ENCODE results near the gene ATF3. TPM values are rescaled to one million over a fixed set of nuclear protein-coding genes. Genes with fewer than 3 reads are reported as not detected.

Gene ATF3
- total RNA-seq, 2 donors from 2014 or later: 10.7 to 160 TPM

DNA sequence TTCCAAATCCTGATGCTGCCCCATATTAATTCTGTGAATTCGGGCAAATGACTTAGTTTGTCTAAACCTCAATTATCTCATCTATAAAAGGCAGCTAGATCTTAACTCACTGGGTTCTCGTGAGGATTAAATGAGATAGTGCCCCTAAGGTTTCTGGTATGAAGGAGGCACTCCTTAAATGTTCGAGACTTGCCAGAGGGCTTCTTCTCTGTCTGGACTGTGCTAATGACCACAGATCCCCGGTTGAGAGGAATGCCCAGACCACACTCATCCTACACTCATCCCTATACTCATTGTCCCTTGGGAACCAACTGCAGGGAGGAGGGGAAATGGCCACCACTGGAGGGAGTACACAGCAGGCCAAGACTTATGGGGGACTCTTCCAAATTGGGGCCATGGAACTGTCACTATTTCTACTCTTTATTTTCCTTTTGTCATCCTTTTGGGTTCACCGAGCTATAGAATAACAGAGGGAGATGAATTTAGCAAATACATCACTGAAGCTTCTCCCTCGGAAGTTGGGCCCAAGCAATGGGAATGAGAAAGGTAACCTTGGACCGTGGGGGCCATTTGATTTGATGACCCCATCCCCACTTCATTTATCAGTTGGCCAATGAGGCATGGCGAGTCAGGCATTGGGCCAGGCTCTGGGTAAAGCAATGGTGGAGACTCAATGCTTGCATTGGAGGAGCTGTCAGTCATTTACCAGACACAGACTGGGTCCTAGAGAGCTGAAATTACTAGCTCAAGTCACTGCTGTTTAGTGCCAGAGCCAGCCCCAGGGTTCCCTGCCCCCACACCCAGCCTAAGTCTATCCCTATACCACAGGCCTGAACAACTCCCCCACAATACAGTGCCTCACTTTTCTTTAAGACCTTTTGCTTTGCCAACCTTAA, 5.1 kb downstream of the ATF3 start:
- ATAC-seq (ENCODE audit: insufficient number of reproducible peaks, low FRiP score, low read depth) (no peak), DNase-seq (ENCODE audit: low spot score) (no peak)
- Histone ChIP-seq H3K4me3 (no peak overlapping the region), H3K27ac (no peak overlapping the region), H3K27me3 (replicated peaks; ENCODE audit: insufficient read depth) (no peaks in the 10 kb centered on the region), H3K36me3 (peaks cover 25% of the 10 kb centered on the region), H3K4me1 (ENCODE audit: control insufficient read depth in 1 of 2, low read depth in 2 of 2) (peaks cover 9 to 47% of the 10 kb centered on the region in 2 donors), H3K9me3 (no peaks in the 10 kb centered on the region)
- TF ChIP-seq, protein P1, sequence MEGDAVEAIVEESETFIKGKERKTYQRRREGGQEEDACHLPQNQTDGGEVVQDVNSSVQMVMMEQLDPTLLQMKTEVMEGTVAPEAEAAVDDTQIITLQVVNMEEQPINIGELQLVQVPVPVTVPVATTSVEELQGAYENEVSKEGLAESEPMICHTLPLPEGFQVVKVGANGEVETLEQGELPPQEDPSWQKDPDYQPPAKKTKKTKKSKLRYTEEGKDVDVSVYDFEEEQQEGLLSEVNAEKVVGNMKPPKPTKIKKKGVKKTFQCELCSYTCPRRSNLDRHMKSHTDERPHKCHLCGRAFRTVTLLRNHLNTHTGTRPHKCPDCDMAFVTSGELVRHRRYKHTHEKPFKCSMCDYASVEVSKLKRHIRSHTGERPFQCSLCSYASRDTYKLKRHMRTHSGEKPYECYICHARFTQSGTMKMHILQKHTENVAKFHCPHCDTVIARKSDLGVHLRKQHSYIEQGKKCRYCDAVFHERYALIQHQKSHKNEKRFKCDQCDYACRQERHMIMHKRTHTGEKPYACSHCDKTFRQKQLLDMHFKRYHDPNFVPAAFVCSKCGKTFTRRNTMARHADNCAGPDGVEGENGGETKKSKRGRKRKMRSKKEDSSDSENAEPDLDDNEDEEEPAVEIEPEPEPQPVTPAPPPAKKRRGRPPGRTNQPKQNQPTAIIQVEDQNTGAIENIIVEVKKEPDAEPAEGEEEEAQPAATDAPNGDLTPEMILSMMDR (IDR thresholded peaks at IDR 0.05): no peak

DNA sequence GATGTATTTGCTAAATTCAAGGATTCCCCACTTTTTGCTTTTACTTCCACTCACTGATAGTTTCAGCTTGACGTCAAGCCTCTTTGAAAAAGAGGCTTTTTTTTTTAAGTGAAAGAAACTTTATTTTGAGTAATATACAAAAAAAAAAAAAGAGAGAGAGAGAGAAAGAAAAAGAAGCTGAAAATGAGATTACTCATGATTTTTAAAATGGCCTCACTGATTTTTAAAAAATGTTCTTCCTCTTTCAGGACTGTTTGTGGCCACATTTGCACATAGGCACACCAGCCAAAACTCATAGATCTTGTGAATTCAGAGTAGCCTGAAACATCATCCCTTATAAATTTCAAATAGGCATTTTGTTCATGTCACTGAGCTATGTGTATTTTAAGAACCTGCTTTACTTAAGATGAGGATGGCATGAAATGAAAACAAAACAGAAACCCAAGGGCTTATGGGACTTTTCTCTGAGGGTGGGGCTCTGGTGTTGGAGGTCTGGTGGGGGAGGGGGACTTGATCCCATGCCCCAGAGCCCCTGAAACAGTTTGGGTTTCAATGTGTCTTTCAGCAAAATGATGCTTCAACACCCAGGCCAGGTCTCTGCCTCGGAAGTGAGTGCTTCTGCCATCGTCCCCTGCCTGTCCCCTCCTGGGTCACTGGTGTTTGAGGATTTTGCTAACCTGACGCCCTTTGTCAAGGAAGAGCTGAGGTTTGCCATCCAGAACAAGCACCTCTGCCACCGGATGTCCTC, 6.1 kb downstream of the ATF3 start:
- TF ChIP-seq, protein P1 (IDR thresholded peaks at IDR 0.05): no peak
- DNase-seq (ENCODE audit: low spot score) (no peak), ATAC-seq (ENCODE audit: insufficient number of reproducible peaks, low FRiP score, low read depth) (no peak)
- no peaks in the 10 kb centered on the region for H3K27me3 ChIP-seq (replicated peaks; ENCODE audit: insufficient read depth)
- no peak overlapping the region for H3K4me3 ChIP-seq
- peaks cover 9 to 47% of the 10 kb centered on the region in 2 donors for H3K4me1 ChIP-seq (ENCODE audit: control insufficient read depth in 1 of 2, low read depth in 2 of 2)
- H3K36me3 ChIP-seq: peaks cover 34% of the 10 kb centered on the region
- no peaks in the 10 kb centered on the region for H3K9me3 ChIP-seq
- H3K27ac ChIP-seq: no peak overlapping the region

DNA sequence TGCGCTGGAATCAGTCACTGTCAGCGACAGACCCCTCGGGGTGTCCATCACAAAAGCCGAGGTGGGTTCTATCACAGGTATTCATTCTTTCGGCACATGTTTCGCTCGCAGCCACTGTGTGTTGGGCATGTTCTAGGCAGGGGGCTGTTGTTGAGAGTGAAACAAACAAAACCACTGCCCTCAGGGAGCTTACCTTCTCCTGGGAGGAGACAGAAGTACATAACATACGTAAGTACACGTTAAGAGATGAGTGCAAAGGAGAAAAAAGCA, 6.6 kb downstream of the ATF3 start:
- H3K9me3 ChIP-seq: no peaks in the 10 kb centered on the region
- H3K4me1 ChIP-seq (ENCODE audit: control insufficient read depth in 1 of 2, low read depth in 2 of 2): peaks cover 9 to 44% of the 10 kb centered on the region in 2 donors
- no peak overlapping the region for H3K27ac ChIP-seq
- peaks cover 37% of the 10 kb centered on the region for H3K36me3 ChIP-seq
- H3K4me3 ChIP-seq: no peak overlapping the region
- no peak for DNase-seq (ENCODE audit: low spot score)
- no peaks in the 10 kb centered on the region for H3K27me3 ChIP-seq (replicated peaks; ENCODE audit: insufficient read depth)
- TF ChIP-seq, protein P1 (IDR thresholded peaks at IDR 0.05): no peak
- ATAC-seq (ENCODE audit: insufficient number of reproducible peaks, low FRiP score, low read depth): no peak

DNA sequence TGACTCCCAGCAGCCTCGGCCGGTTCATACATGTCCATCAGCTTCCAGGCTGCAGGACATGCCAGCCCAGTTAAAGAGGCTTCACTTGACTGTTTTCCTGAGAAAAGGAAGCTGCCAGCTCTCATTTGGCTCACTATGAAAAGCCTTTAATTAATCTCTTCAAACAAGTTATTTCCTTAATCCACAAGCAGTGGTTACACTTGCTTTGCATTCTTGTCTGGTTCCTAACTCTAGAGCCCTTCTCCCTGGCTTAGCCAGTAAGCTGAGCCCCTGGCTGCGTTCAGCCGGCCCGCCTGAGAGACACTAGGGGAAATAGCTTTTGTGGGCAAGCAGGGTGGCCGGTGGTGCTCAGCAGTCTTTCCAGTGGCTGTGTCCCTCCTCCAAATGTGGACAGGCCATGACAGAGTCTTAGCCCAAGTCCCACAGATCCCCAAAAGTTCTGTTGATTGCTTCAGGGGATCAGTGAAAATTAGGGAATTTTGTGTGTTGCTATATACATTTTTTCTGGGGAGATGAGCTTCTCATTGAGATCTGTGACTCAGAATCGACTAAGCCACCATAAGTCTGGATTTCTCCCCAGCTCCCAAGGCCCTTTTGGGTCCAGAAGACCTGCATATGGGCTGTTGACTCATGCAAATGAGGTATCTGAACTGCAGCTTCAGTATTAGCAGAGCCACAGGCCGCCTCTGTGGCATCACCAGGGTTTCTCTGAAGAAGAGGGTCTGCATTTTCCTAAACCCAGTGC, 10.1 kb downstream of the ATF3 start:
- H3K36me3 ChIP-seq: peaks cover 40% of the 10 kb centered on the region
- no peak for DNase-seq (ENCODE audit: low spot score)
- ATAC-seq (ENCODE audit: insufficient number of reproducible peaks, low FRiP score, low read depth): no peak
- H3K9me3 ChIP-seq: no peaks in the 10 kb centered on the region
- H3K27me3 ChIP-seq (replicated peaks; ENCODE audit: insufficient read depth): no peaks in the 10 kb centered on the region
- no peak overlapping the region for H3K4me3 ChIP-seq
- TF ChIP-seq, protein P1 (IDR thresholded peaks at IDR 0.05): no peak
- no peak overlapping the region for H3K27ac ChIP-seq
- peaks cover 6 to 11% of the 10 kb centered on the region in 2 donors for H3K4me1 ChIP-seq (ENCODE audit: control insufficient read depth in 1 of 2, low read depth in 2 of 2)

DNA sequence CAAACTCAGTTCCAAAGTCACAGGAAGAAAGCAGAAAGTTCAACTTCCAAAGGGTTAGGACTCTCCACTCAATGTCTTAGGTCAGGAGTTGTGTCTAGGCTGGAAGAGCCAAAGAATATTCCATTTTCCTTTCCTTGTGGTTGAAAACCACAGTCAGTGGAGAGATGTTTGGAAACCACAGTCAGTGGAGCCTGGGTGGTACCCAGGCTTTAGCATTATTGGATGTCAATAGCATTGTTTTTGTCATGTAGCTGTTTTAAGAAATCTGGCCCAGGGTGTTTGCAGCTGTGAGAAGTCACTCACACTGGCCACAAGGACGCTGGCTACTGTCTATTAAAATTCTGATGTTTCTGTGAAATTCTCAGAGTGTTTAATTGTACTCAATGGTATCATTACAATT, 11.7 kb downstream of the ATF3 start:
- H3K36me3 ChIP-seq: peaks cover 40% of the 10 kb centered on the region
- no peak overlapping the region for H3K27ac ChIP-seq
- ATAC-seq (ENCODE audit: insufficient number of reproducible peaks, low FRiP score, low read depth) (no peak), DNase-seq (ENCODE audit: low spot score) (no peak)
- no peaks in the 10 kb centered on the region for H3K9me3 ChIP-seq
- H3K4me3 ChIP-seq: no peak overlapping the region
- TF ChIP-seq, protein P1 (IDR thresholded peaks at IDR 0.05): no peak
- H3K4me1 ChIP-seq (ENCODE audit: control insufficient read depth in 1 of 2, low read depth in 2 of 2): no peaks in the 10 kb centered on the region
- H3K27me3 ChIP-seq (replicated peaks; ENCODE audit: insufficient read depth): no peaks in the 10 kb centered on the region

All from thoracic aorta (tissue), 2 donors.